Inferior parietal cortex (tissue), 1 donor: ENCODE measurements around the gene ALLC.

Experiments used
- DNase-seq: peaks from one replicate; pipeline ENCODE4 v3.0.0-alpha.2; 2016; ENCODE audit errors: extremely low spot score

The ALLC gene

DNA sequence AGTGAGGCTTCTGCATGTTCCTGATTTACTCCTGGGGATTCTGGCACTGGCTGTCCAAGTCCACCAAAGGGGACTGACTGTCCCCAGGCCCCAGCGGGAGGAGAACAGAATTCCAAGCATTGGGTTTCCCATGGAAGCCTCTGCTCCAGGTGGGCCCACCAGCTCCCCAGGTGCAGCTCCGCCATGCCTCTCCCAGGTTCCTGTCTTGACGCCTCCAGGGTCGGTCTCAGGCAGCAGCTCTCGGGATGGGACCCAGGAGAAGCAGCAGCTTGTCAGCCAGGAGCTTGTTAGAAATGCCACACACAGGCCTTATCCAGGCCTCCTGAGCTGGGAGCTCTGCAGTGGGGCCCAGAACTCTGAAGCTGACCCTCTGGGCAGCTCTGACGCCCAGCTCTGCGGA is 93.3 kb downstream of the ALLC start:
- no peak for DNase-seq

DNA sequence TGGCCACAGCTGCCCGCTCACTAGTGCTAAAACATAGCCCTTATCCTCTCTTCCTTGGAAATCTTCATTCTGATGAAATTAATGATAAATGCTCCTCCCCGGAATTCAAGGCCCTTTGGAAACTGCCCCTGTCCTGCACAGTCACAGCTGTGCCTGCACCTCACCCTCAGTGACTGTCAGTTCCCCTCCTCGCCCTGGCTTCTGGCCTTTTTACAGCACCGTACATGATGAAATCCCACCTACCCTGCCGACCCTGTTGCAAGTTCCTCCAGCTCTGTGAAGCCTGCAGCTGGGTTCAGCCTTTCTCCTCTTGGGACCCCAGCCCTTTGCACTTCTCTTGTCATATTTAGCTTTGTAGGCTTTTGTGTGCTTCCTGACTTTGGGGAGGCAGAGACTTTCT is 93.8 kb downstream of the ALLC start:
- DNase-seq: no peak
